Nephron (organoid): ENCODE data around the gene GLYR1.

Experiments
- H3K27ac Mint-ChIP-seq, 3 experiments: 2 replicates each; pipeline ENCODE4 v1.8.0; 2020; ENCODE audit warnings: mixed read lengths in 3 of 3, mild to moderate bottlenecking in 2 of 3, moderate library complexity in 1 of 3
- H3K27me3 Mint-ChIP-seq: 2 replicates; pipeline ENCODE4 v1.8.0; 2021; ENCODE audit warnings: low read depth, mild to moderate bottlenecking, moderate library complexity, mixed read lengths
- H3K36me3 Mint-ChIP-seq: 2 replicates; pipeline ENCODE4 v1.8.0; 2020; ENCODE audit warnings: low read depth, mixed read lengths
- H3K4me1 Mint-ChIP-seq: 2 replicates; pipeline ENCODE4 v1.8.0; 2020; ENCODE audit warnings: mixed read lengths
- H3K4me3 Mint-ChIP-seq, 3 experiments: 2 replicates each; pipeline ENCODE4 v1.8.0; 2020; ENCODE audit warnings: mild to moderate bottlenecking in 3 of 3, mixed read lengths in 3 of 3, moderate library complexity in 2 of 3
- H3K9me3 Mint-ChIP-seq: 2 replicates; pipeline ENCODE4 v1.8.0; 2020; ENCODE audit warnings: mixed read lengths
- CTCF ChIP-seq, 3 experiments: fragments of 200-600 bp; sonication (generic); IDR thresholded peaks; one replicate each; pipeline ENCODE4 v1.5.0; 2021; ENCODE audit warnings: antibody characterized with exemption in 3 of 3; ENCODE audit not compliant: unreplicated experiment in 3 of 3

The GLYR1 gene

GRCh38 chr16:4876646-4877379, 29.7 kb upstream of the GLYR1 start:
- Mint-ChIP-seq H3K4me3 (no peak overlapping the region), H3K27ac (no peak overlapping the region), H3K36me3 (peaks cover 64% of the 10 kb centered on the region), H3K27me3 (no peaks in the 10 kb centered on the region), H3K9me3 (no peaks in the 10 kb centered on the region), H3K4me1 (peaks cover 7% of the 10 kb centered on the region)
- TF ChIP-seq CTCF (IDR thresholded peaks at IDR 0.05; ENCODE audit: unreplicated experiment in 3 of 3) = no peak

- no peaks in the 10 kb centered on the region for H3K9me3 Mint-ChIP-seq
- no peaks in the 10 kb centered on the region for H3K4me1 Mint-ChIP-seq
- H3K27me3 Mint-ChIP-seq = no peaks in the 10 kb centered on the region
- H3K27ac Mint-ChIP-seq = peak overlapping the region in 1 of 3 experiments; percentile 80
- TF ChIP-seq CTCF (IDR thresholded peaks at IDR 0.05; ENCODE audit: unreplicated experiment in 3 of 3) = no peak
- H3K36me3 Mint-ChIP-seq = peaks cover 66% of the 10 kb centered on the region
- no peak overlapping the region for H3K4me3 Mint-ChIP-seq
Measured at GRCh38 chr16:4874666-4875065, 27.6 kb upstream of the GLYR1 start.

GRCh38 chr16:4873091-4873490, 26.0 kb upstream of the GLYR1 start:
- Mint-ChIP-seq H3K36me3 (peaks cover 69% of the 10 kb centered on the region), H3K27ac (peak overlapping the region in 1 of 3 experiments; percentile 68), H3K4me3 (no peak overlapping the region), H3K9me3 (no peaks in the 10 kb centered on the region), H3K27me3 (no peaks in the 10 kb centered on the region), H3K4me1 (peaks cover 14% of the 10 kb centered on the region)
- TF ChIP-seq CTCF (IDR thresholded peaks at IDR 0.05; ENCODE audit: unreplicated experiment in 3 of 3) = no peak

- H3K9me3 Mint-ChIP-seq = no peaks in the 10 kb centered on the region
- no peak overlapping the region for H3K4me3 Mint-ChIP-seq
- H3K27me3 Mint-ChIP-seq = no peaks in the 10 kb centered on the region
- H3K36me3 Mint-ChIP-seq = peaks cover 57% of the 10 kb centered on the region
- no peak for TF ChIP-seq CTCF (IDR thresholded peaks at IDR 0.05; ENCODE audit: unreplicated experiment in 3 of 3)
- peaks cover 14% of the 10 kb centered on the region for H3K4me1 Mint-ChIP-seq
- peak overlapping the region in 1 of 3 experiments; percentile 98 for H3K27ac Mint-ChIP-seq
Measured at GRCh38 chr16:4871071-4871470, 24.0 kb upstream of the GLYR1 start.

- Mint-ChIP-seq H3K4me1 (peaks cover 14% of the 10 kb centered on the region), H3K27me3 (no peaks in the 10 kb centered on the region), H3K4me3 (no peak overlapping the region), H3K9me3 (no peaks in the 10 kb centered on the region), H3K27ac (peak overlapping the region; percentile 79 to 98 (median 89)), H3K36me3 (peaks cover 51% of the 10 kb centered on the region)
- no peak for TF ChIP-seq CTCF (IDR thresholded peaks at IDR 0.05; ENCODE audit: unreplicated experiment in 3 of 3)
Measured at GRCh38 chr16:4870138-4870671, 23.1 kb upstream of the GLYR1 start.
